LNCaP clone FGC (cell line): ENCODE data around the gene PCDHGA1.

Source experiments
- DNase-seq: peaks from one replicate; pipeline ENCODE4 v3.0.0-alpha.2; 2011; ENCODE audit warnings: low read depth
- H3K4me3 ChIP-seq: 2 replicates; pipeline ENCODE4 v1.5.1; 2011; ENCODE audit warnings: mild to moderate bottlenecking, low read depth, low read length, control low read depth
- TF ChIP-seq, protein P1 (sequence below): IDR thresholded peaks from 2 replicates; pipeline ENCODE4 v1.5.1; 2012; ENCODE audit warnings: mild to moderate bottlenecking; ENCODE audit not compliant: control insufficient read depth, insufficient read depth; ENCODE audit errors: extremely low read depth

PCDHGA1 gene

GRCh38 chr5:141560151-141560550 is 229.8 kb downstream of the PCDHGA1 start:
- TF ChIP-seq, protein P1, sequence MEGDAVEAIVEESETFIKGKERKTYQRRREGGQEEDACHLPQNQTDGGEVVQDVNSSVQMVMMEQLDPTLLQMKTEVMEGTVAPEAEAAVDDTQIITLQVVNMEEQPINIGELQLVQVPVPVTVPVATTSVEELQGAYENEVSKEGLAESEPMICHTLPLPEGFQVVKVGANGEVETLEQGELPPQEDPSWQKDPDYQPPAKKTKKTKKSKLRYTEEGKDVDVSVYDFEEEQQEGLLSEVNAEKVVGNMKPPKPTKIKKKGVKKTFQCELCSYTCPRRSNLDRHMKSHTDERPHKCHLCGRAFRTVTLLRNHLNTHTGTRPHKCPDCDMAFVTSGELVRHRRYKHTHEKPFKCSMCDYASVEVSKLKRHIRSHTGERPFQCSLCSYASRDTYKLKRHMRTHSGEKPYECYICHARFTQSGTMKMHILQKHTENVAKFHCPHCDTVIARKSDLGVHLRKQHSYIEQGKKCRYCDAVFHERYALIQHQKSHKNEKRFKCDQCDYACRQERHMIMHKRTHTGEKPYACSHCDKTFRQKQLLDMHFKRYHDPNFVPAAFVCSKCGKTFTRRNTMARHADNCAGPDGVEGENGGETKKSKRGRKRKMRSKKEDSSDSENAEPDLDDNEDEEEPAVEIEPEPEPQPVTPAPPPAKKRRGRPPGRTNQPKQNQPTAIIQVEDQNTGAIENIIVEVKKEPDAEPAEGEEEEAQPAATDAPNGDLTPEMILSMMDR, result no peak
- peak overlapping the region; percentile 40 for H3K4me3 ChIP-seq
- DNase-seq, result peak; percentile 76

DNA sequence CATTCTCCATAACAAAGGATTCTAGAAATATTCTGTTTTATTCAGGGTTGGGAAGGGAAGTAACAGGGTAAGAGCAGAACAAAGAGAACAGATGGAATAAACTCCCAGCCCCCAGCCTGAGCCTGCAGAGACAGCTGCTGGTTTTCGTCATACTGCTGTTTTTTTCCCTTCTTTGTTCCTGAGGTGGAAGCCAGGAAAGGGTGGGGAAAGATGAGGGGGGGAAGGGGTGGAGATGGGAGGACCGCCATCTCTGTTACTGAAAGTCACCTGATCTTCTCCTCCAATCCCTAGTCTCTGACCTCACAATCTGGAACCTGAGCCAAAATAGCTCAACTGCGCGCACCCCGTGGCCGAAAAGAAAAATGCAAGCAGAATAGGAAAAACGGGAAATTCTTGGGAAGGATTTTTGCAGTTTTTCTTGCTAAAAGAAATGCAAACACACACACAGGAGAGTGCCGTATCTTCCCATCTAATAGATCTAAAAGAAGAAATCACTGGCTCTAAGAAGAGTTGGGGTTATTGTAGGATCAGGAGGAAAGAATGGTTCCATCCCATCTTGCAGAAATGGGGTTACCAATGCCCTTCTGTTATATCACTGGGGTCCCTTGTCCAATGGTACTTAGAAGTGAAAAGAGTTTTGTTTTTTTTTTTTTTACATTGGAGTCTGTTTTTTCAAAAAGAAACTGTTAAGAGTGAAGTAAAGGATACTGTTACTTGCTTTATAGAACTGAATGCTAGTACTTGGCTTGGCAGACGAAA is 230.6 kb downstream of the PCDHGA1 start:
- peak; percentile 90 for DNase-seq
- H3K4me3 ChIP-seq, result peak overlapping the region; percentile 40
- TF ChIP-seq, protein P1, result peak; percentile 82
